ENCODE measurements around the gene STK36.

STK36 gene

DNA sequence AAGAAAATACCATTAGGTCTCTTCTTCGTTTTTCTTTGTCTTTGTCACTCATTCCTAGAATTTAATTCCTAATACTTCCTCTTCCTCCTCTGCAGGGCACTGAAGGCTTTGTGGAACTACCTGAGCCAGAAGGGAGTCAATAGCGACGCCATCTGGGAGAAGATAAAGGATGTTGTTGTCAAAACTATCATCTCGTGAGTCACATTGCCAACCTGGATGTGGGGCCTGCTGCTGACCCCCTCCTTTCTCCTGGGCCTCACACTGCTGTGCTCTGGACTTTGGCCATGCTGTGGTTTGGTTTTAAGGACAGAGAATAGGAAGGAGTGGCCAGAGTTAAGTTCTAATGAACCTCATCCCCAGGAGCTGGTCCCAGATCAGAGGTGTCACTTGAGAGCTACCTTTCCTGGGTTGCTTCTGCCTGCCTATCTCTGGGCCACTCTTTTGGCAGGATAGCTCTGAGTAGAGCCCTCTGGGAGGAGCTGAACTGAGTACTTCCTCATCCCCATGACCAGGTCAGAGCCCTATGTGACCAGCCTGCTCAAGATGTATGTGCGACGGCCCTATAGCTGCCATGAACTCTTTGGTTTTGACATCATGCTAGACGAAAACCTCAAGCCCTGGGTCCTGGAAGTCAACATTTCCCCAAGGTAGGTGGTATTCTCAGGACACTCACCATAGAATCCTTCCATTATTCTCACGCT, 77.0 kb downstream of the STK36 start:
- no peak overlapping the region for H3K27ac ChIP-seq
- H3K9ac ChIP-seq (ENCODE audit: insufficient read length), result no peak overlapping the region
- no peak for TF ChIP-seq FOXP2 (optimal IDR thresholded peaks at IDR 0.05; ENCODE audit: control extremely low read depth, extremely low read length, insufficient read depth)
- TF ChIP-seq EZH2 (IDR thresholded peaks at IDR 0.05), result no peak
- no peak for TF ChIP-seq POLR2AphosphoS5 (IDR thresholded peaks at IDR 0.05; ENCODE audit: borderline replicate concordance, low read depth, low read length)
- DNase-seq (ENCODE audit: low read depth, low spot score), result no peak
- H3K9me3 ChIP-seq (ENCODE audit: low read depth, low read length), result no peaks in the 10 kb centered on the region
- H3K4me3 ChIP-seq, result no peak overlapping the region
- H3K36me3 ChIP-seq (ENCODE audit: insufficient read depth, low read length), result peaks cover 88% of the 10 kb centered on the region
